C4-2B (cell line): ENCODE data around the gene PDZK1.
"Not testable (repeated sequence)": the region's sequence is repeated elsewhere in the genome, so short reads cannot be mapped to it uniquely, and the experiment has no call there.

Experiments used
- H3K27ac ChIP-seq: fragments of 450-650 bp; 2 replicates; pipeline ENCODE4 v1.5.1; 2017
- ZFX ChIP-seq: fragments of 450-650 bp; IDR thresholded peaks from 2 replicates; pipeline ENCODE4 v1.6.1; 2017
- TF ChIP-seq, protein P1 (sequence below): fragments of 450-650 bp; conservative IDR thresholded peaks from 2 replicates; pipeline ENCODE4 v1.5.1; 2017; ENCODE audit warnings: mild to moderate bottlenecking

Gene PDZK1

DNA sequence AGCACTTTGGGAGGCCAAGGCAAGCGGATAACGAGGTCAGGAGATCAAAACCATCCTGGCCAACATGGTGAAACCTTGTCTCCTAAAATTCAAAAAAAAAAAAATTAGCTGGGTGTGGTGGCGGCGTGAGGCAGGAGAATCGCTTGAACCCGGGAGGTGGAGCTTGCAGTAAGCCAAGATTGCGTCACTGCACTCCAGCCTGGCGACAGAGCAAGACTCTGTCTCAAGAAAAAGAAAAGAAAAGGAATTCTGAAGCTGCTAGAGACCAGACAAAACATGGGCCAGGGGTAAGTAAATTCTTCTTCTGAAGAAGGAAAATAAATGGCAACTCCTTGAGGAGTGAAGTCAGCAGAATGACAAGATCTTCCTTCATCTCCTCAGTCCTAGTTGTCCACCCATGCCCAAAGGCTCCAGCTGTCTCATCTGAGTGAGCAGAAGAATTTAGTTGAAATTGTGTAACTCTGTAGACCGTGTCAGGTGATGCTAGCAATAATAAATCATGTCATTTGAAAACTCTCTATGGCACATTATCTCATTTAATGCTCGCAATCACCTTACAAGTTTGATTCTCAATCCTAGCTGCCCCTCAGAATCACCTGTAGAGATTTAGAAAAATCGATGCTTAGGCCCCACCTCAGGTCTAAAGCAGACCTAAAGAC, 14.3 kb downstream of the PDZK1 start:
- no peak for TF ChIP-seq ZFX
- TF ChIP-seq, protein P1, sequence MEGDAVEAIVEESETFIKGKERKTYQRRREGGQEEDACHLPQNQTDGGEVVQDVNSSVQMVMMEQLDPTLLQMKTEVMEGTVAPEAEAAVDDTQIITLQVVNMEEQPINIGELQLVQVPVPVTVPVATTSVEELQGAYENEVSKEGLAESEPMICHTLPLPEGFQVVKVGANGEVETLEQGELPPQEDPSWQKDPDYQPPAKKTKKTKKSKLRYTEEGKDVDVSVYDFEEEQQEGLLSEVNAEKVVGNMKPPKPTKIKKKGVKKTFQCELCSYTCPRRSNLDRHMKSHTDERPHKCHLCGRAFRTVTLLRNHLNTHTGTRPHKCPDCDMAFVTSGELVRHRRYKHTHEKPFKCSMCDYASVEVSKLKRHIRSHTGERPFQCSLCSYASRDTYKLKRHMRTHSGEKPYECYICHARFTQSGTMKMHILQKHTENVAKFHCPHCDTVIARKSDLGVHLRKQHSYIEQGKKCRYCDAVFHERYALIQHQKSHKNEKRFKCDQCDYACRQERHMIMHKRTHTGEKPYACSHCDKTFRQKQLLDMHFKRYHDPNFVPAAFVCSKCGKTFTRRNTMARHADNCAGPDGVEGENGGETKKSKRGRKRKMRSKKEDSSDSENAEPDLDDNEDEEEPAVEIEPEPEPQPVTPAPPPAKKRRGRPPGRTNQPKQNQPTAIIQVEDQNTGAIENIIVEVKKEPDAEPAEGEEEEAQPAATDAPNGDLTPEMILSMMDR, result no peak
- no peak overlapping the region for H3K27ac ChIP-seq

DNA sequence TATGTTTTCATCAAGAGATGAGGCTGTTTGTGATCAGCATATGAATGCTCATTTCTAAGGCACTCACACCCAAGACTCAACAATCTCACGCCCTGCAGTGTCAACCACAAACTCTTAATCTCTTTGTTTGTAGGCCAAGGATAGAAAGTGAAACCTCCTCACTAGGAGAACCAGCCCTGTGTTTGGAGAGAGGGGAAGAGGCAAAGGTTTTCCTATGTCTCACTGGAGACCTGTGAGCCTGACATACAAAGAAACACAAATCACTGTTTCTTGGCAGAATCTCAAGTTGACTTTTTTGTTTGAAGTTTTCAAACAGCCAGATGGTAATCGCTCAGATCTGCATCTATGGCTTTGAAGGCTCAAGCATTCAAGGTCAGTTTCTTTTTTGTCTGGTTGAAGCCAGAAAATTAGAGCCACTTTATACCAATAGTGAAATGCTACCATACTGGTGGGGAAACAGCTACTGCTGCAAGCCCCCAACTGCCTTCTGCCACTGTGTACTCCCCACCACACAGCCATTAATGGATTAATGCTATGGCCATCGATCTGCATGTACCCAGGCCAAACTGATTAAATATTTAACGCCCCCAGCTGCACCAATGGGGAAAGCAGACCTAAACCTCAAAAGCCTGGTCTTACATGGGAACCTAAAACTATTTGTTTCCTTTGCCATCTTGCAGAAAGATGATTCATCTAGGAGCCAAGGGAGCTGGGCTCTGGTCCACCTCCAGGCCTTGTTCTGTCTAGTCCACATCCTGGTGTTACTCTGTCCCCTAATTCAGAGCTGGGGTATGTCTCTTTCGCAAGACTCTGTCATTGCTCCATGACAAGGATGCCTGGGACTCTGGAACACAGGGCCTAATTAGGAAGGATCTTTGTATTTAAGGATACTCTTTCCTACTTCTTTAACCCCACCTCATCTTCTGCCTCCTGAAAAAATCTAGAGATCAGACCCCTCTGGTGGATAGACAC, 16.3 kb downstream of the PDZK1 start:
- H3K27ac ChIP-seq, result no peak overlapping the region
- TF ChIP-seq, protein P1, result no peak
- no peak for TF ChIP-seq ZFX

DNA sequence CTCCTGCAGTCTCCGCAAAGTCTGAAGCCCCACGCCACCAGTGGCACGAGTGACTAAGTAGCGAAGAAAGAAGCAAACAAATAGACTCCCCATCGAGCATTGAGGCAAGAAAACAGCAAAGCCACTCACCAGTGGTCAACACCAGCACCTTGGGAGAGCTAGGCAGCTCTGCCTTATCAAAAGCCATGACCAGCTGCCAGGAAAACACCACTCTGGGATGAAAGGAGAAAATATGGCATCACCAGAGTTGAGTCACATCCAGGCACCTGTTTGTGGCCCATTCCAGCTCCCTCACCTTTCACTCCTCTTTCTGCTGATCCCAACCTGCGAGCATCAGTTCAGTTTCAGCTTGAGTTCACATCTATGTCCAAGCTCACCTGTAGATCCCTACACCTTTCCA, 17.2 kb downstream of the PDZK1 start:
- TF ChIP-seq, protein P1, result no peak
- TF ChIP-seq ZFX, result no peak
- H3K27ac ChIP-seq, result no peak overlapping the region

DNA sequence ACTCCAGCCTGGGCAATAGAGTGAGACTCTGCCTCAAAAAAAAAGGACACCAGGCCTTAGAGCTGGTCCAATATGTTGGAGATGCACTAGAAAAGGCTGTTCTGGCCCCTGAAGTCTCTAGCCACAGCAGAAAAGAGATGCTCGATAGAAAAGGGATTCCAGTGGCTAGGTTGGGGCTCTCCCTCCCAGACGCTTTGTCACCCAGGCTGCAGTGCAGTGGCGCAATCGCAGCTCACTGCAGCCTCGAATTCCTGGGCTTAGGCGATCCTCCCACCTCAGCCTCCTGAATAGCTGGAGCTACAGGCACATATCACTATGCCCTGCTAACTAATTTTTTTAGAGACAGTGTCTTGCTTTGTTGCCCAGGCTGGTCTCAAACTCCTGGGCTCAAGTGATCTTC, 18.2 kb downstream of the PDZK1 start:
- TF ChIP-seq, protein P1, result no peak
- no peak for TF ChIP-seq ZFX
- no peak overlapping the region for H3K27ac ChIP-seq

DNA sequence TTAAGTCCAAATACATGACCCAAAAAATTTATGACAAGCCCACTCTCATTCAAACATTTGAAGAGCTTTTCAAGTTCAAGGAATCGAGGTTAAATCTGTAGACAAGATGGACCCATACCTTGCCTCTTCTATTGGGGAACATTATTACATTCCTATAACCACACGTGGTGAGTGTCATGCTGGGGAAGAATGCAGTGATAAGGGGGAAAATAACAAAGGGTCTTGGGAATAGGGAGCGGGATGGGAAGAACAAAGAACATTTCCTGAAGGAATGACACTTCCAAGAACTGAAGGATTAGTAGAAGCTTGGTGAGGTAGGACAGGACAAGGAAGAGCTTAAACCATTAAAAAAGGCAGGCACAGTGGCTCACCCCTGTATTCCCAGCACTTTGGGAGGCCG, 18.8 kb downstream of the PDZK1 start:
- TF ChIP-seq, protein P1, result no peak
- no peak for TF ChIP-seq ZFX
- H3K27ac ChIP-seq, result no peak overlapping the region

DNA sequence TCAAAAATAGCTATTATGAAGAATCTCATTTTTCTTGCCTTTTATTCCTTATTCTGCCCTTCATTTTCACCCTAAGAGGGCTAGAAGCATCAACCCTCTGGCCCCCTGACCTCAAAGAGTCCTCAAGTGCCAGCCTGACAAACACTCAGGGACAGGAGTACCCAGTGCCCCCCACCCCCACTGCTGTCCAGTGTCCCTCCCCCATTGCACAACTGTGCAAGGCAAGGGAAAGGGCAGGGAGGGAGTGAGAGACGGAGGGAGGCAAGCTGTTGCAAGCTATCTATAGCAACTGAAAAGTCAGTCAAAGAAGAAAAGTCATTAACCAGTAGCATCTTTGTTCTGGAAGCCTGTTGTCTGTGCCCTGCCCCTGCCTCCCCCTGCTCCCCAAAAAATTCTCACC, 21.1 kb downstream of the PDZK1 start:
- not testable (repeated sequence) for H3K27ac ChIP-seq

DNA sequence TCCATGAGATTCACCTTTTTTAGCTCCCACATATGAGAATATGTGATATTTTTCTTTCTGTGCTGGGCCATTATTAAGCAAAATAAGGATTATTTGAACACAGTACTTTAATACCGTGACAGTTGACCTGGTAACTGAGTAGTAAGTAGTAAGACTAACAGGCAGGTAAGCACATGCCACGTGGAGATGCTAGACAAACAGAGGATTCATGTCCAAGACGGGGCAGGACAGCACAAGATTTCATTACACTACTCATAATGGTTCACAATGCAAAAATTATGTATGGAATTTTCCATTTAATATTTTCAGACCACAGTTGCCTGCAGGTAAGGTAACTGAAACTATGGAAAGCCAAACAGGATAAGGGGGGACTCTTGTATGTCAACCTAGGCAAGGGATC, 22.3 kb downstream of the PDZK1 start:
- H3K27ac ChIP-seq, result not testable (repeated sequence)

DNA sequence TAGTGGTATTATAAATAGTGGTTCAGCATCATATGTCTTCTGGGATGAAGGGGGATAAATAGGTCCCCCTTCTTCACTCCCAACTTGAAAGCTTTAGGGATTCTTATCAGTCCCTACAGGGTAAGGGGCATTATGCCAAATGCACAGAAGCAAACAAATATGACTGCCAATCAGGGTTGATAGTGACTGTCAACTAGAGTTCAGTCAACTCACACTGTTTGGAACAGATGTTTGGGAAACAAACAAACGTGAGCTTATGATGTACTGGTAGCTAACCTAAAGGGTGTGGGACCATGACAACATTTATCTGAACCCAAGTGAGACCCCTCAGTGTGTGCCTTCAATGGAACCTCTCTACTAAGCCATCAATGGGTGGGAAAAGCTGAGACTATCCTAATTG, 34.0 kb downstream of the PDZK1 start:
- not testable (repeated sequence) for H3K27ac ChIP-seq

DNA sequence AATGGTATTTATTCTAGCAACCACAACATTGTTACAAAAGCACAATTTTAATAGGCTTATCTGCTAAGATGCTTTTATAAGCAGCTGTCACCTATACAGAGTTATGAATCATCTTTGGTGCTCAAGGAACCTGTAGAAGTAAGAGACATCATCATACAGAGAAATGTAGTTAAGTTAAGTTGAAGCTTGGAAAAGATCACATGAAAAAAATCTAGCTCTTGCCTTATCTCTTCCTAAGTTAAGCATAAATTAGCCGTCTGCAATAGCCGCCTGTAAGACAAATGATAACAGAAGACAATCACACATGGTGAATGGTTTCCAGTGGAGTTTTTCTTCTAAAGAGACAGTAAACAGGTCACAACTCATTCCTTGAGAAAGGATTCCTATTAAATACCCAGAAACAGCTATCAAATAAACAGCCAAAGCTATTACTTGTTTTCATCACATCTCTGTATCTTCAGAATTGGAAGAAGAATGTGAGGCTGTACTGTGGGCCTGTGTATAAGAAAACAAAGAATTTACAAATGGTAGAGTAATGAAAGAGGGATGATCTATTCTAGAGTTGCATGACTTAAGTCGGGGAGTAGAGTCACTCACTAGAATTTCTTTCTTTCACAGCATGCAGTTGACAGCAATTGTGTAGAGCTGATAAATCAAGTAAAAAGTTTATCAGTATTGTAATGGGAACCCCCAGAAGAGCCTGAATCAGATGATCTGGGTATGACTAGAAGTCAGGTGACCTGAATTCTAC, 36.0 kb downstream of the PDZK1 start:
- H3K27ac ChIP-seq, result not testable (repeated sequence)

DNA sequence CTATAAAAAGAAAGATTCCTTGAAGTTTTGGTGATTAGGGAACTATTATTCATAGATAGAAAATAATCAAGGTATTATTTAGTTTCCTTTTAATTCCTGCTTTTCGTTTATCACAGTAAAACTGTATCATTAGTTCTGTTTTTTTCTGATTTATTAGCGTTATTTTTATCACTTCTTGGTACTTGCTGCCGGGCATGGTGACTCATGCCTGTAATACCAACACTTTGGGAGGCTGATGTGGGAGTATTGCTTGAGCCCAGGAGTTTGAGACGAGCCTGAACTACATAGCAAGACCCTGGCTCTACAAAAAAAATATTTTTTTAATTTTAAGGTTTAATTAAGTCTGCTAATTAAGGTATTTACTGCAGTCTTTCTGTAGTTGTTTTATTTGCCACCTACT, 42.2 kb downstream of the PDZK1 start:
- H3K27ac ChIP-seq, result not testable (repeated sequence)

DNA sequence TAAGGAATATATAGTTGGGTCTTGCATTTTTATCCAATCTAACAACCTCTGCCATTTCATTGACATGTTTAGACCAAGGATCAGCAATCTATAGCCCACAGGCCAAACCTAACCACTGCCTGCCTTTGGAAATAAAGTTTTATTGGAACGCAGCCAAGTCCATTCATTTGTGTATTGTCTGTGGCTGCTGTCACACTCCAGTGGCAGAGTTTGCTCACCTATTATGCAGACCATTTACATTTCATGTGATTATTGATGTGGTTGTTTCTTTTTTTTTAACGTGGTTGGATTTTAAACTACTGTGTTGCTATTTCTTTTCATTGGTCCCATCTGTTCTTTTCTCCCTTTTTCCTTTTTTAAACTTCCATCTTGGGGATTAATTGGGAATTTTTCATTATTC, 44.7 kb downstream of the PDZK1 start:
- H3K27ac ChIP-seq, result not testable (repeated sequence)

DNA sequence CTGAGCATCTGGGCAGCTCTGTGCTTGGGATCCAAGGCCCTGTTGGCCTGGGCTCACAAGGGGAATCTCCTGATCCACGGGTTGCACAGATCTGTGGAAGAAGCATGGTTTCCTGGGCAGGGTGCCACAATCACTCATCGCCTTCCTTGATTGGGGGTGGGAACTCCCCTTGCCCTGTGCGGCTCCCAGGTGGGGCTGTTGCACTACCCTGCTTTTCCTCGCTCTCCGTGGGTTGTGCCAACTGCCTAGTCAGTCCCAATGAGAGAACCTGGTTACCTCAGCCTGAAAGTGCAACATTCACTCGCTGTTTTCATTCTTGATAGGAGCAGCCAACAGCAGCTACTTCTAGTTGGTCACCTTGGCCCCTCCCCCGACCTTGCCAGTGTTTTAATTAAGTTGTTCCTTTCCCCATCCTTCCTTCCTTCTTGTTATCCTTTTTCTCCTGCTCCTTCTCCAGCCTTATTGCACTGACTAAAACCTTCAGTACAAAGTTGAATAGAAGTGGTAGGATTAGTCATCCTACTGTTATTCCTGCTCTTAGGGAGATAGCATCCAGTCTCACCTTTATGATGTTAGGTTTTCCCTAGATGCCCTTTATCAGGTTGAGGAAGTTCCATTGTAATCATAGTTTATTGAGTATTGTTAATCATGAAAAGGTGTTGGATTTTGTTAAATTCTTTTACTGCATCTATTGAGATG, 50.8 kb downstream of the PDZK1 start:
- not testable (repeated sequence) for H3K27ac ChIP-seq

DNA sequence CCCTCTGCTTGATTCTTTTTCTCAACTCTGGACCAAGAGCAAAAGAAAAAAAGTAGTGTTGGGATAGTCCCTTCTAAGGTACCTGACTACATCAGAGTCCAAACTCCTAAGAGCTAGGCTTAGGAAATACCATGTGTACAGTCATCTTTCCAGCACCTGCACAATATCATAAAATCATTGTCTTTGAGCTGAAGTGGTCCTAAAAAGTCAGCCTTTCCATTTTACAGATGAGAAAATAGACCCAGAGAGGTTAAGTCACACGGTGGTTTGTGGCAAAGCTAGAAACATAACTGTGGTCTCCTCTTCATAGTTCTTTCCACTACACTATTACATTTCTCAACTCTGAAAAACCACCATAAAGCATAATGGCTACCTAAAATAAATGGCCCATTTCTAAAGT, 63.2 kb downstream of the PDZK1 start:
- not testable (repeated sequence) for H3K27ac ChIP-seq
